ENCODE results near the gene MSMB. TPM values are rescaled to one million over a fixed set of nuclear protein-coding genes. Genes with fewer than 3 reads are reported as not detected.
"Not testable (repeated sequence)": the region's sequence is repeated elsewhere in the genome, so short reads cannot be mapped to it uniquely, and the experiment has no call there.

The MSMB gene, protein sequence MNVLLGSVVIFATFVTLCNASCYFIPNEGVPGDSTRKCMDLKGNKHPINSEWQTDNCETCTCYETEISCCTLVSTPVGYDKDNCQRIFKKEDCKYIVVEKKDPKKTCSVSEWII
- not detected for total RNA-seq
- 0 reads per million in 2 donors for total RNA-seq

GRCh38 chr10:46046261-46046660, at the start of gene MSMB:
Gene MSMB, minus strand, starts transcription at chr10:46046269. Its CDS starts 32 bp downstream, at chr10:46046237.
- peaks cover 15% of the 10 kb centered on the region for H3K27me3 Mint-ChIP-seq
- no peak for ATAC-seq

DNA sequence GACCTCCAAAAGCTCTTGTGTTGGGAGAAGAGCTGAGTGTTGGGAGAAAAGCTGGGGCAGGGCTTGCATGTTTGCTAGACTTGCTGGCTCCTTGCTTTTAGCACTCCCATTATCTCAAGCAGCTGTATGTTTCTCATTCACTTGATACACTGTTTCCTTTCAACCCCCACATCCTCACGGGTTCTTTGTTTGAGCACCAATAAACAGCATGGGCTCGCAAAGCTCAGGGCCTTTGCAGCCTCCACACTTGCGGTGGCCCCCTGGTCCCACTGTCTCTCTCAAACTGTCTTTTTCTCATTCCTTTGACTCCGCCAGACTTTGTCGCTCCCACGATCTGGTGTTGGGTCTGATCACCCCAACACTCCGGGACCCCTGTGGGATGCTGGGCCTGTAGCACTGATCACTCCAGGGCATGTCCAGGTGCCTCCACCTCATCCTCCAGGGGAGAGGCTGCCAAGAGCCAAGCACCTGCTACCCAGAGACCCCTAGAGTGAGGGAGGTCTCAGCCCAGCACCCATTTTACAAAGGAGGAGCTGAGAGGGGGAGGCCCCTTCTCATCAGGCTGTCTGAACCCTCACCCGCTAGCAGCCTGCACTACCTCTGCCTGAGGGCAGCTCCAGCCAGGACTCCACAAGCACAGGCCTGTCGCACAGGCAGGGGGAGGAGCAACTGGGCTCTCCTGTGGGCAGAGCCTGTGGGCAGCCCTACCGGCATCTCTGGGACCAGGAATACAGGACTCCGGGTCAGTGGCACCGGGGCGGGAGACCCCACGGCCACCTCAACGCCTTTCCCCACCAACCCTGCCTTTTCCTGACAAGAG, 49.1 kb upstream of the MSMB start:
- Mint-ChIP-seq H3K4me3 (peak overlapping the region; percentile 22), H3K27me3 (no peaks in the 10 kb centered on the region), H3K4me1 (peaks cover 41% of the 10 kb centered on the region), H3K36me3 (ENCODE audit: low read depth) (no peaks in the 10 kb centered on the region), H3K27ac (no peak overlapping the region)
- no peak for ATAC-seq
- no peak for DNase-seq
- no peaks in the 10 kb centered on the region for H3K9me3 ChIP-seq (ENCODE audit: control insufficient read depth, low read length, poor library complexity, severe bottlenecking)

More at GRCh38 chr10:46046261-46046660, at the start of gene MSMB:
- no peaks in the 10 kb centered on the region for H3K4me1 Mint-ChIP-seq
- H3K27ac Mint-ChIP-seq, result no peak within 1 kb of the TSS
- no peak for DNase-seq
- no peaks in the 10 kb centered on the region for H3K9me3 ChIP-seq (ENCODE audit: control insufficient read depth, low read length, poor library complexity, severe bottlenecking)
- no peak within 1 kb of the TSS for H3K4me3 Mint-ChIP-seq
- no peaks in the 10 kb centered on the region for H3K36me3 Mint-ChIP-seq (ENCODE audit: low read depth)

- ATAC-seq (no peak), DNase-seq (no peak)
- no peaks in the 10 kb centered on the region for H3K9me3 ChIP-seq (ENCODE audit: control insufficient read depth, low read length, poor library complexity, severe bottlenecking)
- Mint-ChIP-seq H3K36me3 (ENCODE audit: low read depth) (no peaks in the 10 kb centered on the region), H3K4me1 (peaks cover 41% of the 10 kb centered on the region), H3K27ac (no peak overlapping the region), H3K27me3 (no peaks in the 10 kb centered on the region), H3K4me3 (no peak overlapping the region)
Measured at GRCh38 chr10:46094197-46094500, 48.1 kb upstream of the MSMB start.

DNA sequence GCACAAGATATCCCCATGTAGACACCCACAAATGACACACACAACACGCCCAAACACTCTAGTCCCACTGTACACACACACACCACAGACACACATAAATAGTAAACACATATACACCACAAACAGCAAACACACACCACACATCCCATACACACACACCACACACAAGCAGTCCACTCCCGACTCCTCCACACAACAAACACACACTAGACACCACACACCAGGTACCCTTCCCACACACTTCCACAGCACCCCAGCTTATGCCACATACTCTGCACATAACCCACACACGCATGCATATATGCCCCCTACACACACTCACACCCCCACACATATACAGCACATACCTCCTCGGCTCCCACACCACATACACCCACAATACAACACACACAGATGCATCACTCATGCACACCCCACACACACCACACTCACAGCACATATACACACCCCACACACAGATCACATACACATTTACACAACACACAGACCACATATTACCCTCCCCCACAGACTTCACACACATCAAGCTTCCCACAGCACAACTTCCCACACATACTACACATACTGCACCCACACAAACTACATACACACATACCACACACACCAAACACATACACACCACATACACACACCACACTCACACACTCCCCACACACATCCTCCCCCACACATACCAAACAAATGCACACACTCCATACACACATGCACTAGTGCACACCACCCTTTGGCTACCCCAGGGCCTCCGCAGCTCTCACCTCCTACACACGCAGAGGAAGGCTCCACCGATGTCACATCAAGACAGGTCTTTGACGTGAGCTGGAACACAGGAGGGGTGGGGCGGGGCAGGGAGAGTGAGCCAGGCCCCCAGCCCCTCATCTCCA, 47.5 kb upstream of the MSMB start:
- not testable (repeated sequence) for H3K9me3 ChIP-seq (ENCODE audit: control insufficient read depth, low read length, poor library complexity, severe bottlenecking); H3K27me3 Mint-ChIP-seq; DNase-seq; H3K4me3 Mint-ChIP-seq; H3K27ac Mint-ChIP-seq; H3K36me3 Mint-ChIP-seq (ENCODE audit: low read depth)
- peak; percentile 19 for ATAC-seq
- peaks cover 41% of the 10 kb centered on the region for H3K4me1 Mint-ChIP-seq

DNA sequence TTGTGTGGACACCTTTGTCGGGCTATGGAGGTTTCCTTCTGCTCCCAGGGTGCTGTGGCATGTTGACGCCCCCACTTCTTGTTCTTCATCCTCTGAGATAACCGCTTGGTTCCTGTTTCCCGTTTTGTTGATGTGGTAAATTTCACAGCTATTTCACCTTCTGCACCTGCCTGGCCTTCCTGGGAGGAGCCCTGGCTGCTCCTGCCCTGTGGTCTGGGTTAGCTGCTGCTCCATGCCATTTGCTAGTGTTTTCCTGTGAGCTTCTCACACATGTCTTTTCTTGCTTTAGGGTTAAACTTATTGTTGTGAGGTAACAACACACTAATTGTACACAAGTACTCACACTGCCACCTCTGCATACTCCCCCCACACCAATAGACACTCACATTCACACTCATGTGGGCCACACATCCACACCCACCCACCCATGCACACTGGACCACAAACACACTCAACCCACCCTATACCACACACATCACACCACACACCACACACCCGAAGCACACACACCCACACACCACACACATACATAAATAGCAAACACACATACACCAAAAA, 46.5 kb upstream of the MSMB start:
- peak; percentile 57 for ATAC-seq

GRCh38 chr10:46091828-46092523, 45.9 kb upstream of the MSMB start:
- ATAC-seq, result peak; percentile 8
- DNase-seq, result no peak
- Mint-ChIP-seq H3K4me3 (peak overlapping the region; percentile 66), H3K36me3 (ENCODE audit: low read depth) (no peaks in the 10 kb centered on the region), H3K27ac (peak overlapping the region; percentile 57), H3K4me1 (peaks cover 32% of the 10 kb centered on the region), H3K27me3 (no peaks in the 10 kb centered on the region)
- no peaks in the 10 kb centered on the region for H3K9me3 ChIP-seq (ENCODE audit: control insufficient read depth, low read length, poor library complexity, severe bottlenecking)

More for the DNA sequence above, 46.5 kb upstream of the MSMB start:
- Mint-ChIP-seq H3K4me3 (no peak overlapping the region), H3K36me3 (ENCODE audit: low read depth) (no peaks in the 10 kb centered on the region), H3K27me3 (no peaks in the 10 kb centered on the region), H3K4me1 (peaks cover 38% of the 10 kb centered on the region), H3K27ac (no peak overlapping the region)
- no peaks in the 10 kb centered on the region for H3K9me3 ChIP-seq (ENCODE audit: control insufficient read depth, low read length, poor library complexity, severe bottlenecking)
- no peak for DNase-seq

- no peak for ATAC-seq
- H3K4me1 Mint-ChIP-seq, result peaks cover 24% of the 10 kb centered on the region
- no peaks in the 10 kb centered on the region for H3K9me3 ChIP-seq (ENCODE audit: control insufficient read depth, low read length, poor library complexity, severe bottlenecking)
- no peaks in the 10 kb centered on the region for H3K36me3 Mint-ChIP-seq (ENCODE audit: low read depth)
- no peaks in the 10 kb centered on the region for H3K27me3 Mint-ChIP-seq
- no peak for DNase-seq
- peak overlapping the region; percentile 57 for H3K27ac Mint-ChIP-seq
- peak overlapping the region; percentile 66 for H3K4me3 Mint-ChIP-seq
Measured at GRCh38 chr10:46091080-46091827, 45.2 kb upstream of the MSMB start.

DNA sequence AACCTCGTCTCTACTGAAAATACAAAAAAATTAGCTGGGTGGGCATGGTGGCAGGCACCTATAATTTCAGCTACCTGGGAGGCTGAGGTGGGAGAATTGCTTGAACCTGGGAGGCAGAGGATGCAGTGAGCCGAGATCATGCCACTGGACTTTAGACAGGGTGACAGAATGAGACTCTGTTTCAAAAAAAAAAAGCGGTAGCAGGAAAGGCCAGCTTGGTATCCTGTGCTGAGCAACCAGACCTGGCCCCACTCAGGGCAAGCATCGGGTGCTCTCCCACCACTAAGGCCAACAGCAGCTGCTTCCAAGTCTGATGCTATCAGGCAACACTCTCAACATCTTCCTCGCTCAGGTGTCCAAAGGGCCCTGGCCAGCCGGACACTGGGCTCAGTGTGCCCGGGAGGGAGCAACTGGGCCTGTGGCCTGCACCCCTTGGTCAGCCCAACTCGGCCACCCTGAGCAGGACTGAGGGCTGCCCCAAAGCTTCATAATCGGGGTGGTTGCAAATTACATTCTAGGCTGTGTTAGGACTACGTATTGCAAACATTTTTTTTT, 44.3 kb upstream of the MSMB start:
- Mint-ChIP-seq H3K27me3 (no peaks in the 10 kb centered on the region), H3K27ac (peak overlapping the region; percentile 57), H3K36me3 (ENCODE audit: low read depth) (no peaks in the 10 kb centered on the region), H3K4me1 (peaks cover 20% of the 10 kb centered on the region), H3K4me3 (peak overlapping the region; percentile 58)
- H3K9me3 ChIP-seq (ENCODE audit: control insufficient read depth, low read length, poor library complexity, severe bottlenecking), result no peaks in the 10 kb centered on the region
- ATAC-seq, result no peak
- no peak for DNase-seq

DNA sequence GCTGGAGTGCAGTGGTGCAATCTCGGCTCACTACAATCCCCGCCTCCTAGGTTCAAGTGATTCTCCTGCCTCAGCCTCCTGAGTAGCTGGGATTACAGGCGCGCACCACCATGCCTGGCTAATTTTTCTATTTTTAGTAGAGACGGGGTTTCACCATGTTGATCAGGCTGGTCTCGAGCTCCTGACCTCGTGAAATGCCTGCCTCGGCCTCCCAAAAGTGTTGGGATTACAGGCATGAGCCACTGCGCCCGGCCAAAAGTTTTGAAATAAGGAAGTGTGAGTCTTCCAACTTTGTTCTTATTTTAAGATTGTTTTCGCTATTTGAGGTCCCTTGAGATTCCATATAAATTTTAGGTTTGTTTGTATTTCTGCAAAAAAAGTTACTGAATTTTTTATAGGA, 41.3 kb upstream of the MSMB start:
- not testable (repeated sequence) for H3K4me3 Mint-ChIP-seq; DNase-seq; H3K36me3 Mint-ChIP-seq (ENCODE audit: low read depth); H3K27me3 Mint-ChIP-seq; H3K27ac Mint-ChIP-seq; H3K9me3 ChIP-seq (ENCODE audit: control insufficient read depth, low read length, poor library complexity, severe bottlenecking); ATAC-seq
- H3K4me1 Mint-ChIP-seq, result peaks cover 12% of the 10 kb centered on the region

GRCh38 chr10:46084321-46085165, 38.5 kb upstream of the MSMB start:
- Mint-ChIP-seq H3K36me3 (ENCODE audit: low read depth) (no peaks in the 10 kb centered on the region), H3K27ac (no peak overlapping the region), H3K4me1 (peaks cover 8% of the 10 kb centered on the region), H3K27me3 (no peaks in the 10 kb centered on the region), H3K4me3 (no peak overlapping the region)
- no peak for DNase-seq
- ATAC-seq, result no peak
- H3K9me3 ChIP-seq (ENCODE audit: control insufficient read depth, low read length, poor library complexity, severe bottlenecking), result no peaks in the 10 kb centered on the region

DNA sequence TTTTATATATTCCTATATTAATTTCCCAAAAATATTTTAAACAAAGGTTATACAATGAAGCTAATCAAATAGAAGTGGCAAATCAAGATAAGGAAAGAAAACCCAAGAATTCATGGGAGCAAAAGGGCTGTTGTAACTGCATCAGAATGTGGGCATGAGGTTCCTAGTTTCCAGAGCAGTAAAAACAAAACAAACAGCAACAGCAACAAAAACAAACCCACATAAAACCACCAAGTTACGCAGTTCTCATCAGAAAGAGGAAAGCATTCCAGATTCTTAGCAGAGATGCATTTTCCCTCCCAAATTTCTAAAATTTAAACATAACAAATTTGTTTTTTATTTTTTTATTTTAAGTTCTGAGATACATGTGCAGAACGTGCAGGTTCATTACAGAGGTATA, 34.8 kb upstream of the MSMB start:
- H3K9me3 ChIP-seq (ENCODE audit: control insufficient read depth, low read length, poor library complexity, severe bottlenecking), result no peaks in the 10 kb centered on the region
- ATAC-seq (no peak), DNase-seq (no peak)
- Mint-ChIP-seq H3K4me1 (peaks cover 11% of the 10 kb centered on the region), H3K27me3 (no peaks in the 10 kb centered on the region), H3K27ac (no peak overlapping the region), H3K4me3 (no peak overlapping the region), H3K36me3 (ENCODE audit: low read depth) (no peaks in the 10 kb centered on the region)

Measured in T-helper 17 cell (primary cell).